HK-2 (cell line): ENCODE results near the gene ZNF611.
A peak's percentile ranks its signal among the peaks of the same experiment; 100 is the strongest.
"Not testable (repeated sequence)": the region's sequence is repeated elsewhere in the genome, so short reads cannot be mapped to it uniquely, and the experiment has no call there.

Source experiments
- DNase-seq: peaks from one replicate; pipeline ENCODE4 v3.0.0-alpha.2; 2018; ENCODE audit not compliant: unreplicated experiment

The ZNF611 gene

GRCh38 chr19:52716522-52716921 lies 18.3 kb downstream of the ZNF611 start:
- no peak for DNase-seq

- DNase-seq: not testable (repeated sequence)
These were observed 18.9 kb downstream of the ZNF611 start for GRCh38 chr19:52715902-52716301.

- not testable (repeated sequence) for DNase-seq
These were observed 19.5 kb downstream of the ZNF611 start for GRCh38 chr19:52715330-52715729.

GRCh38 chr19:52713051-52713450 lies 21.8 kb downstream of the ZNF611 start:
- DNase-seq: not testable (repeated sequence)

- not testable (repeated sequence) for DNase-seq
These were observed 23.2 kb downstream of the ZNF611 start for GRCh38 chr19:52711661-52712060.

GRCh38 chr19:52710538-52710937 lies 24.3 kb downstream of the ZNF611 start:
- DNase-seq: no peak

GRCh38 chr19:52705615-52706014 lies 29.2 kb downstream of the ZNF611 start:
- DNase-seq: not testable (repeated sequence)

GRCh38 chr19:52703917-52704316 lies 30.9 kb downstream of the ZNF611 start:
- DNase-seq: no peak

GRCh38 chr19:52700673-52701072 lies 34.2 kb downstream of the ZNF611 start:
- DNase-seq: no peak

- not testable (repeated sequence) for DNase-seq
These were observed 35.3 kb downstream of the ZNF611 start for GRCh38 chr19:52699555-52699954.

- DNase-seq: no peak
These were observed 38.8 kb downstream of the ZNF611 start for GRCh38 chr19:52695996-52696395.

- no peak for DNase-seq
These were observed 39.9 kb downstream of the ZNF611 start for GRCh38 chr19:52694921-52695320.

- DNase-seq: not testable (repeated sequence)
These were observed 40.6 kb downstream of the ZNF611 start for GRCh38 chr19:52694281-52694680.

- DNase-seq: no peak
These were observed 42.3 kb downstream of the ZNF611 start for GRCh38 chr19:52692431-52693008.

GRCh38 chr19:52691737-52692136 lies 43.1 kb downstream of the ZNF611 start:
- DNase-seq: no peak

- DNase-seq: no peak
These were observed 43.6 kb downstream of the ZNF611 start for GRCh38 chr19:52691215-52691610.

- peak; percentile 93 for DNase-seq
These were observed 44.3 kb downstream of the ZNF611 start for GRCh38 chr19:52690369-52691214.

- peak; percentile 34 for DNase-seq
These were observed 44.9 kb downstream of the ZNF611 start for GRCh38 chr19:52689843-52690368.

GRCh38 chr19:52688925-52689796 lies 45.7 kb downstream of the ZNF611 start:
- not testable (repeated sequence) for DNase-seq

- no peak for DNase-seq
These were observed 46.5 kb downstream of the ZNF611 start for GRCh38 chr19:52688335-52688734.

GRCh38 chr19:52687684-52688083 lies 47.2 kb downstream of the ZNF611 start:
- DNase-seq: no peak

- DNase-seq: no peak
These were observed 49.0 kb downstream of the ZNF611 start for GRCh38 chr19:52685811-52686210.
